ENCODE results near the gene PREX1.

Gene PREX1

DNA sequence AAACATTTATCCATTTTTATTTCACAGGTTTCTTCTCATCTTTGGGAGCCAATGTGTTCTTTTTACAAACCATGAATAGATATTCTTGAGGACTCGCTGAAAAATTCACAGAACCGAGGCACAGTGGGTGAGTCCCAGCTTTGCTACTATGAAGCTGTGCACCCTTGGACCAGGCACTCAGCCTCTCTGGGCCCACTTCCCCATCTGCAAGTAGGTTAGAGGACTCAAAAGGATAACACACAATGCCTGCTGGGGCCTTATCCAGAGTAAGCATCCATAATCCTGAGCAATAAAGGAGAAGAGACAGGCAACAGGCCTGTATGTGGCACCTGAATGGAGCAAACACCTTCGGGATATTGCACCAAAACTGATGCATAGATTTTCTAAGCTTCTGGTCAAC, 153.3 kb downstream of the PREX1 start:
- Mint-ChIP-seq H3K27me3 (no peaks in the 10 kb centered on the region), H3K4me3 (no peak overlapping the region), H3K4me1 (no peaks in the 10 kb centered on the region), H3K36me3 (ENCODE audit: low read depth) (peaks cover 61% of the 10 kb centered on the region), H3K27ac (no peak overlapping the region), H3K9me3 (no peaks in the 10 kb centered on the region)
- no peak for DNase-seq
- no peak for ATAC-seq

DNA sequence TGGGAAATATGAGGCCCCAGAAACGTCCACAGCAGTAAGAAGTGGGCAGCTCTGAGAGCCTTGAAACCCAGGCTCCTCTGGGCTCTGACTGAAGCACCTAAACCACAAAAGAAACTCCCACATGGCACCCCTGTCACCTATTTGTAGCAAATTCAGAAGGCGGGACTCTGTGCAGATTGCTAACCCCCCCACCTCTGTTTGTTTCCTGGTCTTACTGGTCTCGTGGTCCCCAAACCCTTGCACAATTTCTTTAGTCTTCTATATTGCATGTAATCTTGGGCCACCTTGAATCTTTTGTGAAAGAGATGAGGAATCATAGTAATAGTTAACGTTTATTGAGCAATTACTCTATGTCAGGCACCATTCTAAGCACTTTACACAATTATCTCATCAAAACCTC, 154.3 kb downstream of the PREX1 start:
- DNase-seq (no peak), ATAC-seq (no peak)
- Mint-ChIP-seq H3K36me3 (ENCODE audit: low read depth) (peaks cover 55% of the 10 kb centered on the region), H3K4me1 (no peaks in the 10 kb centered on the region), H3K4me3 (no peak overlapping the region), H3K27ac (peak overlapping the region; percentile 28), H3K9me3 (no peaks in the 10 kb centered on the region), H3K27me3 (no peaks in the 10 kb centered on the region)

DNA sequence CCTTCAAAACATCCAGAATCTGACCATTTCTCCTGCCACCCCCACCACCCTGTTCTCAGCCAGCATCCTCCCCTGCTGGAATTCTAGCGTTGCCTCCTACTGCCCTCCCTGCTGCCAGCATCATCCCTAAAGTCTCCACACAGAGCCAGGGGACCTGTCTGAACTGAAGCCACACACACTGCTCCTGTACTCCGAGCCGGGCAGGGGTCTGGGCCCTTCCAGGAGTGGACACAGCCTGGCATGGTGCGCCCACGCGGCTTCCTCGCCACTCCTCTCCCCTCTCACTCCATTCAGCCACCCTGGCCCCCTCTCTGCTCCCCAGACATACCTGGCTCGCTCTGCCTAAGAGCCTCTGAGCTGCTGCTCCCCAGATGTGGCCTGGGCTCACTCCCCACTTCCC, 155.5 kb downstream of the PREX1 start:
- Mint-ChIP-seq H3K9me3 (no peaks in the 10 kb centered on the region), H3K4me1 (no peaks in the 10 kb centered on the region), H3K27me3 (no peaks in the 10 kb centered on the region), H3K4me3 (no peak overlapping the region), H3K27ac (no peak overlapping the region), H3K36me3 (ENCODE audit: low read depth) (peaks cover 51% of the 10 kb centered on the region)
- ATAC-seq (no peak), DNase-seq (no peak)

DNA sequence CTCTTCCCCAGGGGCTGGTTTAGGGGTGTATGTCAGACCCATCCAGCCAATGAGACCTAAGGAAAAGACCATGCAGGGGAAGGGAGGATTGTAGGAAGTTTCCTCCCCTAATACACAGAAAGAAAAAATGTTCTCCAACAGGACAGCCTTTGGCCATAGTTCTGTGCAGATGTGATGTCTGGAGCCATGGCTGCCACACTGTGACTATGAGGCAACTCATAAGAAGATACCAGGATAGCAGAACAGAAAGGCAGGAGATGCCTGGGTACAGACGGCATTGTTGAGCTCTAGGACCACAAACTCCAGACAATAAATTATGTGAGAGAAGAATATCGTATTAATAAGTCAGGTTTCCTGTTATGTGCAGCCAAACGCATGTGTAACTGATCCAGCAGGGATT, 156.7 kb downstream of the PREX1 start:
- H3K4me3 Mint-ChIP-seq: no peak overlapping the region
- peaks cover 45% of the 10 kb centered on the region for H3K36me3 Mint-ChIP-seq (ENCODE audit: low read depth)
- H3K27me3 Mint-ChIP-seq: no peaks in the 10 kb centered on the region
- H3K27ac Mint-ChIP-seq: no peak overlapping the region
- no peaks in the 10 kb centered on the region for H3K9me3 Mint-ChIP-seq
- no peaks in the 10 kb centered on the region for H3K4me1 Mint-ChIP-seq
- DNase-seq (no peak), ATAC-seq (no peak)

DNA sequence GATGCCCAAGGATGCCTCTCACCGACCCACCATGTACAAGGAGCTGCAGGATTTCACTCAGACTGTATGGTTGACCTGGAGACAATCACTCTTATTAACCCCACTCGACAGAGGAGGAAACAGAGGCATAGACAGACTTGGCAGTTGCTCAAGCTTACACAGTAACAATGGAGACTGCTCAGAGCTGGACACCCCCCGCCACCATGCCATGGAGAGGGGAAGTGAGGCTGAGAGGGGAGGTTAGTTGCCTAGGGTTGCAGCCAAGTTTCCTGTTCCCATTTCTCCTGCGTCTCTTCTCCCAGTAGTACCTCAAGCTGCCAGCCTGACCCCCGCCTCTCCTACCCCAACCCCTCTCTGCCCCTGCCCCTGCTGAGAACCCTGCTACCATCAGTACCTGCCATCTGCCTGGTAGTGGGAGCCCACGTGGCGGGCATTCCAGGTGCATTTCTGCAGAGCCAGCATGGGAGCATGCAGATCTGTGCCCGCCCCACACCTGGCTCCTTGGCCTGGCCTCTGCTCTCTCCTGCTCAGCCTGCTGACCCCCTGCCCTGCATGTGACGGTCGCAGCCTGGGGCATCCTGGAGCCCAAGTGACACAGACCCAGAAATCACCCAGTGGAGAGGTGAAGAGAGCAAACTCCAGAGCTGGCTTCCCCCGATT, 157.7 kb downstream of the PREX1 start:
- DNase-seq (no peak), ATAC-seq (no peak)
- Mint-ChIP-seq H3K27ac (no peak overlapping the region), H3K36me3 (ENCODE audit: low read depth) (peaks cover 35% of the 10 kb centered on the region), H3K4me1 (no peaks in the 10 kb centered on the region), H3K9me3 (no peaks in the 10 kb centered on the region), H3K27me3 (no peaks in the 10 kb centered on the region), H3K4me3 (no peak overlapping the region)

DNA sequence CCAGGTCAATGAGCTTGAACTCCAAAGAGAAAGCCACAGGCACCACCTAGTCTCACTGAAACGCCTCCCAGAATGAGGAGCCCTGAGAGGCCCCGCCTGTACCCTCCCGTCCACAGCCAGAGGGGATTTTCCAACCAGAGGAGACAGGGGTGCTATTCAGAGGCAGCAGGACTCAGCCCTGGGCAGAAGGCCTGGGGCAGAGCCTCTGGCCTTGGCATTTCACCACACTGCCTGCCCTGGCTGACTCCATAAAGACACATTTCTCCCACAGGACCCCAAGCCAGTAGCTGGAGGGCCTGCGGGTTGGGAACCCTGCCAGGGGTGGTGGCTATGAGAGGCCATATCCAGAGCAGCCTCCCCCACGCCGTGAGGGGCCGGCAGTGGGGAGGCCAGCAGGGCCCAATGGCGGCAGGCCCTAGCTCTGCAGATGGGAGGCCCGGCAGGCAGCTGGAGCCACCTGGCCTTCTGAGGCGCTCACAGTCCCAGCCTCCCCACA, 159.3 kb downstream of the PREX1 start:
- H3K27ac Mint-ChIP-seq: no peak overlapping the region

DNA sequence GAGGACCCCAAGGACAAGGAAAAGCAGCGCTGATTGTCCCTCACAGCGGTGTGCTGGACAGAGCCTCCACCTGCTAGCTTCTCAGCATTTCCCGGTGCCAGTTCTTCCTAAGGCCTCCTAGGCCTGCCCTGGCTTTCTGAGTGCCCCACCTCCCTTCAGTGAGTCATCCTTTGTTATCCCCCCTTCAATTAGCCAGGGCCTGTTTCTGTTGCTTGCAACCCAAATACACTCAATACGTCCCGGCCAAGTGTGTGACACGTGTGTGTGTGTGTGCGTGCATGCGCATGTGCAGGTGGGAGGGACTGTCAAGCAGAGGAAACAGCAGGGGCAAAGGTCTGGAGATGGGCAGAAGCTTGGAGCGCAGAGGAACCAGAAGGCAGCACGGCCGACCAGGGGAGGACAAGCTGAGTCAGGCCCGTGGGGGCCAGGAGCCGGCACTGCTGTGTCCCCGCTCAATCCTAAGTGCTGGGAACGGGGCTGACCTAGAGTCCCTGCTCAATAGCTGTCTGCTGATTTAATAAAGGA, 159.8 kb downstream of the PREX1 start:
- DNase-seq (no peak), ATAC-seq (no peak)
- H3K9me3 Mint-ChIP-seq: no peaks in the 10 kb centered on the region
- no peaks in the 10 kb centered on the region for H3K27me3 Mint-ChIP-seq
- H3K4me3 Mint-ChIP-seq: no peak overlapping the region
- H3K27ac Mint-ChIP-seq: no peak overlapping the region
- H3K36me3 Mint-ChIP-seq (ENCODE audit: low read depth): peaks cover 28% of the 10 kb centered on the region
- no peaks in the 10 kb centered on the region for H3K4me1 Mint-ChIP-seq

More for the DNA sequence above, 159.3 kb downstream of the PREX1 start:
- Mint-ChIP-seq H3K9me3 (no peaks in the 10 kb centered on the region), H3K27me3 (no peaks in the 10 kb centered on the region), H3K36me3 (ENCODE audit: low read depth) (peaks cover 29% of the 10 kb centered on the region), H3K4me3 (no peak overlapping the region), H3K4me1 (no peaks in the 10 kb centered on the region)
- ATAC-seq (no peak), DNase-seq (no peak)

DNA sequence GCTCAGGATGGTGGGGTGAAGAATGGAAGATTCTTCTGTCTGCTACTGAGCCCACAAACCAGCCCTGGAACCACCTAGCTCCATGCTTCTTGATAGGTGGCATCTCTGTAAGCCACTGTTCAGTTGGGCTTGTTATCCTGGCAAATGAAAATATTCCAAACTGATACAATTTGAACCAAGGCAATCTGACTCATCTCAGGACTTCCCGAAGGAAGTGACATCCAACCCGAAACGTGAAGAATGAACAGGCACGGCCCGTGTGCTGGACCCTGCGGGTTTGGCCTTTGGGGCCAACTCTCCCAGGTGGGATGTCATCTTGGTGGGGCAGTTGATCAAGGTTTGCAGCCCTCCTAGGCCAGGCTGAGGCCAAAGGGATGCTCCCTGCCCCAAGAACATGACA, 160.3 kb downstream of the PREX1 start:
- Mint-ChIP-seq H3K4me3 (no peak overlapping the region), H3K9me3 (no peaks in the 10 kb centered on the region), H3K4me1 (no peaks in the 10 kb centered on the region), H3K27ac (peak overlapping the region; percentile 52), H3K27me3 (no peaks in the 10 kb centered on the region), H3K36me3 (ENCODE audit: low read depth) (peaks cover 28% of the 10 kb centered on the region)
- no peak for ATAC-seq
- DNase-seq: no peak

DNA sequence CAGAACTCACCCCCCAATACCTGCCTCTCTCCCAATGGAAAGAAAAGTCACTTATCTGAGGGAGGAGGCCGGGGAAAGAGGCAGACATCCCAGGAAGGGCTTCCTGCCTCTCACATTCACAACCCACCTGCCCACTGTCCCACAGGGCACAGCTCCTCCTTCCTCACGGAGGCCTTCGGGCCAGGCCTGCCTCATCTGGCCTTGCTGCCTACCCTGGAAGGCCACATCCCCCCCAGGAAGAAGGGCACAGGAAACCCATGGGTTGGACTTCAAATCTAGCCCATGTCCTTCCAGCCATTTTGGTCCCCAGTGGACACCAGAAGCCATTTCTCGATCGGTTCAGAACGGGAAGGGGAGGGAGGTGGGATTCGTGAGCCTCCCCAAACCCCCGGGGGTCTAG, 162.0 kb downstream of the PREX1 start:
- no peak overlapping the region for H3K27ac Mint-ChIP-seq
- no peaks in the 10 kb centered on the region for H3K9me3 Mint-ChIP-seq
- ATAC-seq: no peak
- DNase-seq: no peak
- H3K27me3 Mint-ChIP-seq: no peaks in the 10 kb centered on the region
- peaks cover 29% of the 10 kb centered on the region for H3K36me3 Mint-ChIP-seq (ENCODE audit: low read depth)
- H3K4me3 Mint-ChIP-seq: no peak overlapping the region
- H3K4me1 Mint-ChIP-seq: no peaks in the 10 kb centered on the region

DNA sequence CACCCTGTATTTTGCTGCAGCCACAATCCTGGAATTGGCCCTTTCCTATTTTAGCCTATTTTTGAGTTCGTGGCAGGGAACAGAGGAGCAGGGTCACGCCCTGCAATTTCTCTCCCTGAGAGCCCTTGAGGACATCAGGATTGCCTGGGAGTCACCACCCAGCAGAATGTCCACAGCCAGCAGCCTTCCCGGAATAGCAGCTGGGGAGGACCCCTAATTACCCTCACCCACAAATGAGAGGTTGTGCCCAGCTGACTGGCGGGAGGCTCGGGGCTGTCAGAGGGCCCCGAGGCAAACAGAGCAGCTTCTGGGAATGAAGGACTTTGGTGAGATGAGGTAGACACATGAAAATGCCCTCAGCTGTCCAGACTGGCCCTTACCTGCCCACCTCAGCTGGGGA, 165.1 kb downstream of the PREX1 start:
- DNase-seq: no peak
- Mint-ChIP-seq H3K27me3 (no peaks in the 10 kb centered on the region), H3K36me3 (ENCODE audit: low read depth) (peaks cover 43% of the 10 kb centered on the region), H3K27ac (no peak overlapping the region), H3K9me3 (no peaks in the 10 kb centered on the region), H3K4me3 (no peak overlapping the region), H3K4me1 (peaks cover 3% of the 10 kb centered on the region)
- no peak for ATAC-seq

DNA sequence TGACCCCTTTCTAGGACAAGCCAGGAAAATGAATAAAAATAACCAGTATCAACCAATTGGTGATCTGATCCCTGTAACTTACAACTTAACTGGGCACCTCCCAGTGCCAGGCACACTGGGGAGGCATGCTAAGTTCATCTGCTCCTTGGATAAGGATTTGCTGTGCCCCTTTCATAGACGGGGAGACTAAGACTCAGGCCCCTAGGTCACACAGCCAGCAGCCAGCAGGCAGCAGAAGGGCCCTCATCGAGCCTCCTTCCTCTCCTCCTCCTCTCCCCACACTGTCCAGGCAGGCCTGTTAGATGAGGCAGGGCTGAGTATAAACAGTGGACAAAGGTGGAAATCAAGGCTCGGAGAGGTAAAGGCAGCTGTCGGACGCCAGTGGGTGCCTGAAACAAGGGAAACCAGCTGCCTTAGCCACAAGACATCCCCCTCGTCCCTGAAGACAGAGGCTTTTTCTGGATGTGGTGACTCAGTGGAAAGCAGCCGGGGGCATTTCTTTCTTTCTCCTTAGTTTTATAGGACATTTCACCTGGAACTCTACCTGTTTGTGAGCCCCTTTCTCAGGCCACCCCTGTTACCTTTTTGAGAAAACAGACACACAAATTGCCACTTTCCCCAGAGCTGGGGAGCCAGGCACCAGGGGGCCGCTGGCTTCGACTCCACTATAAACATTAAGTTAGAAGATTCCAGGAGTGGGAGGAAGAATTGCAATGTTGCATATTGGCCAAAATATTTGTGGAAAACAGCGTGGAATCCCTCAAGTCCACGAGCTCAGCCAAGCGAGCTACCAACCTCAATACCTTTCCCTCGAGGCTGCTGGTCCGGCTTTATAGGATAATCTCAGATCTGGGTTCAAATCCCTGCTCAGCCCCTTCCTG, 166.0 kb downstream of the PREX1 start:
- H3K4me1 Mint-ChIP-seq: peaks cover 3% of the 10 kb centered on the region
- no peak overlapping the region for H3K4me3 Mint-ChIP-seq
- H3K27me3 Mint-ChIP-seq: no peaks in the 10 kb centered on the region
- DNase-seq: no peak
- H3K27ac Mint-ChIP-seq: no peak overlapping the region
- H3K36me3 Mint-ChIP-seq (ENCODE audit: low read depth): peaks cover 46% of the 10 kb centered on the region
- ATAC-seq: no peak
- H3K9me3 Mint-ChIP-seq: no peaks in the 10 kb centered on the region

DNA sequence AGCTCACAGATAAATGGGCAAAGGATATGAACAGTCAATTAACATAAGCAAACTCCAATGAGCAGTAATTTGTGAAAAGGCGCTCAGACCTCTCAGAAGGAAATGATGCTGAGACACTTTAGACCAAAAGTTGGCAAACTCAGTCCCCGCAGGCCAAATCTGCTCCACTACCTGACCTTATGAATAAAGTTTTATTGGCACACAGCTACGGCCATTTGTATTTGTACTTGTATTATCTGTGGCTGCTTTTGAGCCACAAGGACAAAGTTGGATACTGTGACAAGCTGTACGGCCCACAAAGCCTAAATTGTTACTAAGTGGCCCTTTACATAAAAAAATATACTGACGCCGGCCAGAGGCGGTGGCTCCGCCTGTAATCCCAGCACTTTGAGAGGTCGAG, 167.0 kb downstream of the PREX1 start:
- Mint-ChIP-seq H3K27me3 (no peaks in the 10 kb centered on the region), H3K4me3 (no peak overlapping the region), H3K4me1 (peaks cover 3% of the 10 kb centered on the region), H3K27ac (peak overlapping the region; percentile 24), H3K9me3 (no peaks in the 10 kb centered on the region), H3K36me3 (ENCODE audit: low read depth) (peaks cover 56% of the 10 kb centered on the region)
- no peak for ATAC-seq
- no peak for DNase-seq

DNA sequence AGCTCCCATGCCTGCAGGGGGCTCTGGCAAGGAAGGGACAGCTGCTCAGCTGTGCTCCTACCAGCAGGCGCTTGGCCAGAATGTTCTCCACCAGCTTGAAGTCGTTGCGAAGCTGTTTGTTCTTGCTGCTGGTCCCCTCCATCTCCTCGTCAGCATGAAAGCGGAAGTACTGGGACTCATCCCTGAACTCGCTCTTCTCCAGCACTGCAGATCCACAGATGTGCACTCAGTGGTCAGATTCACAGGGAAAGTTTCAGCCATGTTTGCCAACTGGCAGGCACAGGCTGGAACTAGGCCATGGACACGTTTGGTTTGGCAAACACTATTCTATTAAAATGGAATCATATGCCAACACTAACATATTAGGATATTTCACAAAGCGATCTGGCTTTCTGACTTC, 167.9 kb downstream of the PREX1 start:
- peaks cover 57% of the 10 kb centered on the region for H3K36me3 Mint-ChIP-seq (ENCODE audit: low read depth)
- no peaks in the 10 kb centered on the region for H3K27me3 Mint-ChIP-seq
- DNase-seq: no peak
- no peak for ATAC-seq
- no peaks in the 10 kb centered on the region for H3K9me3 Mint-ChIP-seq
- peak overlapping the region; percentile 60 for H3K27ac Mint-ChIP-seq
- peaks cover 3% of the 10 kb centered on the region for H3K4me1 Mint-ChIP-seq
- H3K4me3 Mint-ChIP-seq: no peak overlapping the region

DNA sequence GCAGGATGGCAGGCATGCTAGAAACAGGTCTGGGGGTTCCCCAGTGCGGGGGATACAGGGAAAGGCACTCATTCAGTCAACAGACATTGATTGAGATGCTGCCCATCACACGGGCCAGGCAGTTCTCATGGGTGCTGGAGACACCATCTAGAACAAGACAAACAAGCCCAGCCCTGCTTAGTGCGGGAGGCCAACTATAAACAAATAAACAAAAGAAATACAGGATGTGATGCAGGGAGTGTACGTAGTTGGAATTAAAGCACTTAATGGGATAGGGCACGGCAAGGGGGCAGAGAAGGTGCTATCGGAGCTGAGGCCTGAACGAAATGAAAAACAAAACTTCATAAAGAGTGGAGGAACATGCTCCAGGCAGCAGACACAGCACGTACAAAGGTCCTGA, 169.3 kb downstream of the PREX1 start:
- Mint-ChIP-seq H3K36me3 (ENCODE audit: low read depth) (peaks cover 51% of the 10 kb centered on the region), H3K27me3 (no peaks in the 10 kb centered on the region), H3K4me3 (no peak overlapping the region), H3K27ac (peak overlapping the region; percentile 60), H3K4me1 (peaks cover 3% of the 10 kb centered on the region), H3K9me3 (no peaks in the 10 kb centered on the region)
- ATAC-seq (no peak), DNase-seq (no peak)

DNA sequence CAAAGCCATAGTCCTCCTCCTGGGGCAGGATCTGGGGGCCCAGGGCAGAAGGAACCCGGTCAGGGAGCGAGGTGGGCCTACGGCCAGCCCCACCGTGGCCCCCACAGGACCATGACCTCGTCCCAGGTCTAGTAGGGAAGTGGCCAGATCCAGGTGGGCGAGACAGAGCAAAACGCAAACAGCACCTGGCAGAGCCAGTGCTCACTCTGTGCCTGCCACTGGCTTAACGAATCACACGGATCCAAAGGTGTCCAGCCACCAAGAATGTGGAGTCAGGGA, 169.7 kb downstream of the PREX1 start:
- ATAC-seq (no peak), DNase-seq (no peak)
- Mint-ChIP-seq H3K27me3 (no peaks in the 10 kb centered on the region), H3K36me3 (ENCODE audit: low read depth) (peaks cover 49% of the 10 kb centered on the region), H3K9me3 (no peaks in the 10 kb centered on the region), H3K4me1 (peaks cover 3% of the 10 kb centered on the region), H3K27ac (no peak overlapping the region), H3K4me3 (no peak overlapping the region)
